Stimulated activated naive CD4-positive, alpha-beta T cell treated with Interleukin-2 at 50 U/mL for 16 hours (primary cell): ENCODE results near the gene SOWAHD.
"Not testable (repeated sequence)": the region's sequence is repeated elsewhere in the genome, so short reads cannot be mapped to it uniquely, and the experiment has no call there.

Experiments used
- DNase-seq: peaks from one replicate; lab custom pipeline; 2025; lab: John Stamatoyannopoulos, UW

The SOWAHD gene

DNA sequence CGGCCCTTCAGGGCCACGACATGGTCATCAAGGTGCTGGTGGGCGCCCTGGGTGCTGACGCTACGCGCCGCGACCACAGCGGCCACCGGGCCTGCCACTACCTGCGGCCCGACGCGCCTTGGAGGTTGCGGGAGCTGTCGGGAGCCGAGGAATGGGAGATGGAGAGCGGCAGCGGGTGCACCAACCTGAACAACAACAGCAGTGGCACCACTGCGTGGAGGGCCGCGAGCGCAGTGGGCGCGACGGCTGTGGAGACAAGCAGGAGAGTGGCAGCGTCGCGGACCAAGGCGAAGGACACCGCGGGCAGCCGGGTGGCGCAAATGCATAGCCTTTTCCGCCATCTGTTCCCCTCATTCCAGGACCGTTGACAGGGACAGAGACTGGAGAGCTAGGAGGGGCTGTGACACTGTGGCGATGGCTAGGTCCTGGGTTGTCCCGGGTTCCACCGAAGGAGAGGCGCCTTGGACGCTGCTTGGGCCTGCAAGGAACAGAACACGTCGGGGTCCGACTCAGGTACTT, 919 bp downstream of the SOWAHD start:
- DNase-seq: no peak

DNA sequence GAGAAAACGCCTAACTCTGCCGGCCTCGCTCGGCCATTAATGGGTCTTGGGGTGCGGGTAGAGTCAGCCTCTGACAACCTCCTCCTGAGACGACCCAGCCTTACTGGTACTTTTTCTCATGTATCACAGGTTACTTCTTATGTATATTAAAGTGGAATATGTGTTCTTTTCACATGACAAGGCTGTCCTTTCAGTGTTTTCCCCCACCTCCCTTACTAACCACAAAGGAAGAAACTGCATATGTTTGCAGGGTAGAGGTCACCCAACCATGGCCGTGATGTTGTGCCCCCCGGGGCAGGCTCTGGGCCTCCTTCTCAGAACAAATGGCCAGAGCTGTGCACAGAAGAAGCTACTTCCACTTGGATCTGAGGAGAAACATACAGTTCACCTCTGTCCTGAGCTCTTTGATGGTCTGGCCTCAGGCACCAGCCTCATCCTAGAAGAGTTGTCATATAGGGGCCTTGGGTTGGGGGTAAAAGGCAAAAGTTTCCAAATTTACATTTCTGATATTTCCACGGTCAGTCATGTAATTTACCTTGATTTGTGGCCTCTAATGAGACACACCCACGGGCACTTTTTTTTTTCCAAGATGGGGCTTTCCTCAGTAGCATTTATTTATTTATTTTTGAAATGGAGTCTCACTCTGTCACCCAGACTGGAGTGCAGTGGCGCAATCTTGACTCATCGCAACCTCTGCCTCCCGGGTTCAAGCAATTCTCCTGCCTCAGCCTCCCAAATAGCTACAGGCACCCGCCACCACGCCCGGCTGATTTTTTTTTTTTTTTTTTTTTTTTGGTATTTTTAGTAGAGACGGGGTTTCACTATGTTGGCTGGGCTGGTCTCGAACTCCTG, 1.9 kb downstream of the SOWAHD start:
- DNase-seq: no peak

DNA sequence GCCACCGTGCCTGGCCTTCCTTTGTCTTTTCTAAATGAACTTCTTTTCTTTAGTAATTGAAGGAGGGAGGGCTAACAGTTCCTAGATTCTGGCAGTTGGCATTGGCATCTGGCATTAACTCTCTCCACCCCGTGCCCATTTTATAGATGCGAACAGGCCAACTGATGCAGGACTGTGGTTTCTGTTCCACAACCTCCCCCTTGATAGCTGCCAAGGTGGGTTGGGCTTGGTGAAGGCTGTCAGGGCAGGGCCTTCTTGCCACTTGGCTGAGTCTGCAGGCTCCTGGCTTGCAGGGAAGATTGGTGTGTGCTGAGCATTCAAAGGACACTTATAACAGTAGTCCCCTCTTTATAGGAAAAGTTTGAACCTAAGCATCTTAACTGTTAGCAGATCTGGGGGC, 4.3 kb downstream of the SOWAHD start:
- no peak for DNase-seq

- no peak for DNase-seq
Measured at GRCh38 chrX:119763181-119763580, 4.8 kb downstream of the SOWAHD start.

GRCh38 chrX:119763836-119764387, 5.5 kb downstream of the SOWAHD start:
- DNase-seq: no peak

GRCh38 chrX:119768436-119768835, 10.0 kb downstream of the SOWAHD start:
- DNase-seq: not testable (repeated sequence)

GRCh38 chrX:119769388-119769787, 11.0 kb downstream of the SOWAHD start:
- not testable (repeated sequence) for DNase-seq

DNA sequence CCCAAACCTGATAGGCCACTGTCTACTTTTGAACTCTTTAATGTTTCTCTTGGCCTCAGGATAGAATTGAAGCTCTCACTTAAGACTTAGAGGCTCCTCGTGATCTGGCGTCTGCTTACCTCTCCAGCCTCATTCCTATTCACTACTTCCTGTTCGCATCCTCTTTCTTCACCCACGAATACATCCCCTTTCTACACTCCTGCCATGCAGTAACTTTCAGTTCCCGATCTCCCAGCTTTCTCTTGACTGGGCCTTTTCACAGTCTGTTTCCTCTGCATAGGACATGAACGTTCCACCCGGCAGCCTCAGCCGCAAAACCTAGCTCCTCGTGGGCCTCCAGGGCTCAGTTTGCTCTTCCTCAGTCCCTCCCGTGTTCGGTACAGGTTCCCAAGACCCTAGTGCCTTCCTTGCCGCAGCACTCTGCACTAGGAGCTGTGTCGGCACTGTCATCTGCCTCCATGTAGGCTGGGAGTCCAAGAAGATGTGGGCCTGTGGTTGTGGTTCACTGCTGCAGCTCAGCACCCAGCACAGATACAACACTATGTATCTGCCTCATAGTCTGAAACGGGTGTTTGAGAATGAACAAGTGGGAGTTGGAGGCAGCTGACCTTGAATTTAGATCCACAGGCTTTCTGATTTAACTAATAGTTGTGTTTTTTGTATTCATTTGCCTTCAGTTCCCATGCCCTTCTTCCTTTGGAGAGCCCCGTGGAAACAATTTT, 17.3 kb downstream of the SOWAHD start:
- DNase-seq: no peak

DNA sequence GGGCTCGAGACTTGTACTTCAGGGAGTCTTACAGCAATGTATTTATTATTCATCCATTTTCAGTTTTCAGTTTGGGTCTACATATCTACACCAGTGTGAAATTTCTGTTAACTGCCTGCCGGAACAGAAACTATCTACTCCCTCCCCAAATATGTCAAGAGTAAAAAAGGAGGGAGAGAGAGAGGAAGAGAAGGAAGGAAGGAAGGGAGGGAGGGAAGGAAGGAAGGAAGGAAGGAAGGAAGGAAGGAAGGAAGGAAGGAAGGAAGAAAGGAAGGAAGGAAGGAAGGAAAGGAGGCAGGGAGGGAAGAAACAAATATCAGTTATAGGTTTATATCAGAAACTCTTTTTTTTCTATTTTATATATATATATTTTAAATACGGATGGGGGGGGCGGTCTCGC, 20.4 kb downstream of the SOWAHD start:
- no peak for DNase-seq

GRCh38 chrX:119783026-119783425, 24.6 kb downstream of the SOWAHD start:
- no peak for DNase-seq

- DNase-seq: peak; percentile 29
Measured at GRCh38 chrX:119784747-119785446, 26.5 kb downstream of the SOWAHD start.

GRCh38 chrX:119790977-119791436, 32.6 kb downstream of the SOWAHD start:
- DNase-seq: peak; percentile 43

GRCh38 chrX:119791437-119792231, 33.2 kb downstream of the SOWAHD start, which contains the start of gene RPL39:
Gene RPL39 (minus strand): TSS chrX:119791630. CDS start chrX:119791576, 54 bp downstream.
- DNase-seq: peak; percentile 80

- DNase-seq: no peak
Measured at GRCh38 chrX:119801253-119802221, 43.1 kb downstream of the SOWAHD start.

DNA sequence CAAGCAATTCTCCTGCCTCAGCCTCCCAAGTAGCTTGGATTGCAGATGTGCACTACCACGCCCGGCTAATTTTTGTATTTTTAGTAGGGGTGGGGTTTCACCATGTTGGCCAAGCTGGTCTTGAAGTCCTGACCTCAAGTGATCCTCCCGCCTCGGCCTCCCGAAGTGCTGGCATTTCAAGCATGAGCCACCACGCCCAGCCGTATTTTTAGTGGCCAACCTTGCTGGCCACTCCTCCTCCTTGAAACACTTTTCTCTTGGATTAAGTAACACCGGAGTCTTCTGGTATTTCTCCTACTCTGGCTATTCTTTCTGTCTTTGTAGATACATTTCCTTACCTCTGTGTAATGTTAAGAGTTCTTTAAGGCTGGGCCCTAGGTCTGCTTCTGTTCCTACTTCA, 44.2 kb downstream of the SOWAHD start:
- no peak for DNase-seq

GRCh38 chrX:119808461-119808860, 50.1 kb downstream of the SOWAHD start:
- not testable (repeated sequence) for DNase-seq

- no peak for DNase-seq
Measured at GRCh38 chrX:119809185-119809666, 50.8 kb downstream of the SOWAHD start.
